Measurements from ENCODE around the gene CCDC102B. TPM values are rescaled to one million over a fixed set of nuclear protein-coding genes. Genes with fewer than 3 reads are reported as not detected.

CCDC102B gene
- total RNA-seq, 1 experiment from 2014 or later, result 2.4 TPM

GRCh38 chr18:68887410-68887809 is 89.5 kb downstream of the CCDC102B start:
- no peak overlapping the region for H3K27ac ChIP-seq (ENCODE audit: low read length)
- no peaks in the 10 kb centered on the region for H3K79me2 ChIP-seq (ENCODE audit: low read length)
- no peaks in the 10 kb centered on the region for H3K9me3 ChIP-seq (ENCODE audit: low read length)
- no peak for DNase-seq
- no peak overlapping the region for H2AFZ ChIP-seq (ENCODE audit: low read length)
- ChIA-PET CTCF (no interaction called here), POLR2A (ENCODE audit: unreplicated experiment) (no interaction called here)
- no peaks in the 10 kb centered on the region for H3F3A ChIP-seq (ENCODE audit: low read length, unreplicated experiment)
- H4K20me1 ChIP-seq (ENCODE audit: low read length), result no peaks in the 10 kb centered on the region
- H3K4me3 ChIP-seq (ENCODE audit: low read length), result no peak overlapping the region
- TF ChIP-seq EZH2 (IDR thresholded peaks at IDR 0.05; ENCODE audit: low read length, unreplicated experiment) (no peak), EZH2phosphoT487 (IDR thresholded peaks at IDR 0.05; ENCODE audit: borderline replicate concordance, low read length) (no peak)
- TF ChIP-seq, protein P1, sequence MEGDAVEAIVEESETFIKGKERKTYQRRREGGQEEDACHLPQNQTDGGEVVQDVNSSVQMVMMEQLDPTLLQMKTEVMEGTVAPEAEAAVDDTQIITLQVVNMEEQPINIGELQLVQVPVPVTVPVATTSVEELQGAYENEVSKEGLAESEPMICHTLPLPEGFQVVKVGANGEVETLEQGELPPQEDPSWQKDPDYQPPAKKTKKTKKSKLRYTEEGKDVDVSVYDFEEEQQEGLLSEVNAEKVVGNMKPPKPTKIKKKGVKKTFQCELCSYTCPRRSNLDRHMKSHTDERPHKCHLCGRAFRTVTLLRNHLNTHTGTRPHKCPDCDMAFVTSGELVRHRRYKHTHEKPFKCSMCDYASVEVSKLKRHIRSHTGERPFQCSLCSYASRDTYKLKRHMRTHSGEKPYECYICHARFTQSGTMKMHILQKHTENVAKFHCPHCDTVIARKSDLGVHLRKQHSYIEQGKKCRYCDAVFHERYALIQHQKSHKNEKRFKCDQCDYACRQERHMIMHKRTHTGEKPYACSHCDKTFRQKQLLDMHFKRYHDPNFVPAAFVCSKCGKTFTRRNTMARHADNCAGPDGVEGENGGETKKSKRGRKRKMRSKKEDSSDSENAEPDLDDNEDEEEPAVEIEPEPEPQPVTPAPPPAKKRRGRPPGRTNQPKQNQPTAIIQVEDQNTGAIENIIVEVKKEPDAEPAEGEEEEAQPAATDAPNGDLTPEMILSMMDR (conservative IDR thresholded peaks at IDR 0.05; ENCODE audit: low read depth, low read length), result no peak
- ATAC-seq, result no peak
- H3K36me3 ChIP-seq (ENCODE audit: low read depth, low read length), result no peaks in the 10 kb centered on the region
- H3K4me1 ChIP-seq (ENCODE audit: insufficient read depth, low read length), result no peaks in the 10 kb centered on the region
- intact Hi-C loops (cut with micrococcal nuclease), result no loop called here
- H3K9me2 ChIP-seq (replicated peaks; ENCODE audit: low read length), result no peaks in the 10 kb centered on the region
- H3K27me3 ChIP-seq (ENCODE audit: low read length), result no peaks in the 10 kb centered on the region
- BruUV-seq (replicated peaks), result no TSS peak
- no peak overlapping the region for H3K9ac ChIP-seq (ENCODE audit: low read length)
- H3K4me2 ChIP-seq (ENCODE audit: low read length), result no peak overlapping the region

DNA sequence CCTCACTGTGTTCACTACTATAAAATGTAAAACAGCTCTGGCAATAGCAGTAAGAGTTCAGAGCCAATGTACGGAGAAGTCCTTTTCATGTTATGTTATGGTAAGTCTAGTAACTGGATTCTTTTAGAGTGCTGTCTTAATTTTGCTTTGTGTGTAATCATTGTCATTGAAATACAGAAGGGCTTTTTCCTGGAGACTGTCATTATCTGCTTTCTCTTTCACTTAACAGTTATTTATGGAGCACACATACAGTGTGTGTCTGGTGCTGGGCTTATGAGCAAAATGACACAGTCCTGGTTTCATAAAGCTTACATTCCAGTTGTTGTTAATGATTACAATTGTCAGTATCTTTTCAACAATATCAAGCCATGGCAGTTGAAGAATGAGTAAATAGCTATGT is 95.5 kb downstream of the CCDC102B start:
- Histone ChIP-seq H3K79me2 (ENCODE audit: low read length) (no peaks in the 10 kb centered on the region), H3K4me1 (ENCODE audit: insufficient read depth, low read length) (no peaks in the 10 kb centered on the region), H3K9me2 (replicated peaks; ENCODE audit: low read length) (no peaks in the 10 kb centered on the region), H3K27me3 (ENCODE audit: low read length) (no peaks in the 10 kb centered on the region), H2AFZ (ENCODE audit: low read length) (no peak overlapping the region), H3K4me2 (ENCODE audit: low read length) (no peak overlapping the region), H3K9ac (ENCODE audit: low read length) (no peak overlapping the region), H3F3A (ENCODE audit: low read length, unreplicated experiment) (no peaks in the 10 kb centered on the region), H3K9me3 (ENCODE audit: low read length) (no peaks in the 10 kb centered on the region), H3K27ac (ENCODE audit: low read length) (no peak overlapping the region), H4K20me1 (ENCODE audit: low read length) (no peaks in the 10 kb centered on the region), H3K4me3 (ENCODE audit: low read length) (no peak overlapping the region), H3K36me3 (ENCODE audit: low read depth, low read length) (no peaks in the 10 kb centered on the region)
- CTCF ChIA-PET, result no interaction called here
- TF ChIP-seq EZH2phosphoT487 (IDR thresholded peaks at IDR 0.05; ENCODE audit: borderline replicate concordance, low read length) (no peak), EZH2 (IDR thresholded peaks at IDR 0.05; ENCODE audit: low read length, unreplicated experiment) (no peak)
- TF ChIP-seq, protein P1 (conservative IDR thresholded peaks at IDR 0.05; ENCODE audit: low read depth, low read length), result no peak
- no TSS peak for BruUV-seq (replicated peaks)
- ATAC-seq (no peak), DNase-seq (no peak)
- intact Hi-C loops (cut with micrococcal nuclease), result no loop called here
- POLR2A ChIA-PET (ENCODE audit: unreplicated experiment), result no interaction called here

- Histone ChIP-seq H3K4me2 (ENCODE audit: low read length) (no peak overlapping the region), H3K9ac (ENCODE audit: low read length) (no peak overlapping the region), H3K27ac (ENCODE audit: low read length) (no peak overlapping the region), H3K4me1 (ENCODE audit: insufficient read depth, low read length) (no peaks in the 10 kb centered on the region), H3K79me2 (ENCODE audit: low read length) (no peaks in the 10 kb centered on the region), H3K4me3 (ENCODE audit: low read length) (no peak overlapping the region), H2AFZ (ENCODE audit: low read length) (no peak overlapping the region), H3K27me3 (ENCODE audit: low read length) (no peaks in the 10 kb centered on the region), H3K9me2 (replicated peaks; ENCODE audit: low read length) (no peaks in the 10 kb centered on the region), H3F3A (ENCODE audit: low read length, unreplicated experiment) (no peaks in the 10 kb centered on the region), H3K9me3 (ENCODE audit: low read length) (no peaks in the 10 kb centered on the region), H3K36me3 (ENCODE audit: low read depth, low read length) (no peaks in the 10 kb centered on the region), H4K20me1 (ENCODE audit: low read length) (no peaks in the 10 kb centered on the region)
- POLR2A ChIA-PET (ENCODE audit: unreplicated experiment), result no interaction called here
- intact Hi-C loops (cut with micrococcal nuclease), result no loop called here
- CTCF ChIA-PET, result no interaction called here
- DNase-seq, result no peak
- no peak for ATAC-seq
- BruUV-seq (replicated peaks), result no TSS peak
- TF ChIP-seq EZH2 (IDR thresholded peaks at IDR 0.05; ENCODE audit: low read length, unreplicated experiment) (no peak), EZH2phosphoT487 (IDR thresholded peaks at IDR 0.05; ENCODE audit: borderline replicate concordance, low read length) (no peak)
- TF ChIP-seq, protein P1 (conservative IDR thresholded peaks at IDR 0.05; ENCODE audit: low read depth, low read length), result no peak
Observed at GRCh38 chr18:68897286-68897685, 99.4 kb downstream of the CCDC102B start.
